ENCODE results near the gene SLC10A1.

The SLC10A1 gene

DNA sequence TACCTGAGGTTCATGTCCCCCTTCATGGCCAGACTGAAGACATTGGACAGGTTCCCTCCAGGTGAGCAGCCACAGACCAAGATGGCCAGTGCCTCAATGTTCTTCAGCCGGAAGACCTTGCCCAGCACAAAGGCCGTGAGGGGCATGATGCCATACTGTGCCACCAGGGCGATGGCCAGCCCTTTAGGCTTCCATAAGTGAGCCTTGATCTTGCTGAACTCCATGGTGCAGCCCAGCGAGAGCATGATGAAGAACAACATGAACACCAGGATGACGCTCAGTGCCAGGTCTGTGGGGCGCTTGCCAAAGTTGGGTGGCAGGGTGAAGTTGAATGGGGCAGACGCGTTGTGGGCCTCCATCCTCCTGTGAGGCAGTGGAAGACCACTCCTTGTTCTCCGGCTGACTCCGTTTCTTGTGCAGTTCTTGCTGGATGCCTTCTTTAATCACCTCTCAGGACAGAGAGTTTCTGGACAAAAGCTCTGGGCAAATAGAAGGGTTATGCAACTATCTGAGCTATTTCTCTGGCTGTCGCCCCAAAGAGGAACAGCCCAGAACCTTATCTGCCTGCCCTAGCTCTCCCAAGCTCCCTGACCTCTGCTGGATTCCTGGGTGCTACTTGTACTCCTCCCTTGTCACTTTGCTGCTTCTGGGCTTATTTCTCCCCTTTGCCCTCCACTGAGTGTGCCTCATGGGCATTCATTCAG is at the start of gene SLC10A1:
SLC10A1 (minus strand) TSS at position 445 of the 704 bp plus-strand sequence; CDS start at position 359, 86 bp downstream.
- H3K4me3 ChIP-seq (ENCODE audit: low read depth, low read length): no peak within 1 kb of the TSS
- TF ChIP-seq, protein P1, sequence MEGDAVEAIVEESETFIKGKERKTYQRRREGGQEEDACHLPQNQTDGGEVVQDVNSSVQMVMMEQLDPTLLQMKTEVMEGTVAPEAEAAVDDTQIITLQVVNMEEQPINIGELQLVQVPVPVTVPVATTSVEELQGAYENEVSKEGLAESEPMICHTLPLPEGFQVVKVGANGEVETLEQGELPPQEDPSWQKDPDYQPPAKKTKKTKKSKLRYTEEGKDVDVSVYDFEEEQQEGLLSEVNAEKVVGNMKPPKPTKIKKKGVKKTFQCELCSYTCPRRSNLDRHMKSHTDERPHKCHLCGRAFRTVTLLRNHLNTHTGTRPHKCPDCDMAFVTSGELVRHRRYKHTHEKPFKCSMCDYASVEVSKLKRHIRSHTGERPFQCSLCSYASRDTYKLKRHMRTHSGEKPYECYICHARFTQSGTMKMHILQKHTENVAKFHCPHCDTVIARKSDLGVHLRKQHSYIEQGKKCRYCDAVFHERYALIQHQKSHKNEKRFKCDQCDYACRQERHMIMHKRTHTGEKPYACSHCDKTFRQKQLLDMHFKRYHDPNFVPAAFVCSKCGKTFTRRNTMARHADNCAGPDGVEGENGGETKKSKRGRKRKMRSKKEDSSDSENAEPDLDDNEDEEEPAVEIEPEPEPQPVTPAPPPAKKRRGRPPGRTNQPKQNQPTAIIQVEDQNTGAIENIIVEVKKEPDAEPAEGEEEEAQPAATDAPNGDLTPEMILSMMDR (IDR thresholded peaks at IDR 0.05; ENCODE audit: low read depth, low read length): no peak

DNA sequence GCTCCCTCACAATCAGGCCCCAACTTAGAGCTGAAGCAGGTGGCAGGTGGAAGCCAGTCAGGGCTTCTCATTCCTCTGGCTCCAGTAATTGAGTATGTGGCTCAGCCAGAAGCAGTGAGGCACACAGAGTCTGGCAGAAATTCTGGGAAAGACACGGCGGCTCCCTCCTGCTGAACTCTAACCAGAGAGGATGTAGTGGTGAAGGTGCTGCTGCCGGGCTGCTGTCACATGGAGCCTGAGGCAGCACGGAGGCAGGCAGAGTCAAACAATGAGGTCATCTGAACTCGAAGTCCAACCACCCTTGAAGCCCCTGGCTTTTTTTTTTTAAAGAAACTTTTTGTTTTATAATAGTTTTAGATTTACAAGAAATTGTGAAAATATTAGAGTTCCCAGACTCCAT is 48.7 kb upstream of the SLC10A1 start:
- TF ChIP-seq, protein P1 (IDR thresholded peaks at IDR 0.05; ENCODE audit: low read depth, low read length): no peak
- no peak overlapping the region for H3K4me3 ChIP-seq (ENCODE audit: low read depth, low read length)

- H3K4me3 ChIP-seq (ENCODE audit: low read depth, low read length): no peak overlapping the region
- TF ChIP-seq, protein P1 (IDR thresholded peaks at IDR 0.05; ENCODE audit: low read depth, low read length): no peak
Measured at GRCh38 chr14:69845050-69845581, 48.1 kb upstream of the SLC10A1 start.

DNA sequence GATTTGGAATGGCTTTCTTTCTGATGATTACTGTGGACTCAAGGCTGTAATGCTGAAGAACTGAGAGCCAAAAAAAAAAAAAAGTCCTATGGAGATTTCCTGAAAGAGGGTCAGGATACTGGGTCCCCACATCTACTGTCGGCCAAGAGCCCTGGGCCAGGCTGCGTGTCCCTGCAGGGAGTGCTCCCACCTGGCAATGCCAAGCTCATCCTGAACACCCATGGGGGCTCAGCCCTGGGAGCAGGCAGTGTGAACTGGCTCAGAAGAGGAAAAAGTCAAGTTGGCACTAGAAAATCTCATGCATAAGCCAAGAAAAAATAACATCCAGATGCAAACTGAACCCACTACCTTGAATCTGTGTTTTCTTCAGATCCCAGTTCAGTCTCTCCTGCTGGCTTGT is 47.1 kb upstream of the SLC10A1 start:
- H3K4me3 ChIP-seq (ENCODE audit: low read depth, low read length): no peak overlapping the region
- TF ChIP-seq, protein P1 (IDR thresholded peaks at IDR 0.05; ENCODE audit: low read depth, low read length): no peak

DNA sequence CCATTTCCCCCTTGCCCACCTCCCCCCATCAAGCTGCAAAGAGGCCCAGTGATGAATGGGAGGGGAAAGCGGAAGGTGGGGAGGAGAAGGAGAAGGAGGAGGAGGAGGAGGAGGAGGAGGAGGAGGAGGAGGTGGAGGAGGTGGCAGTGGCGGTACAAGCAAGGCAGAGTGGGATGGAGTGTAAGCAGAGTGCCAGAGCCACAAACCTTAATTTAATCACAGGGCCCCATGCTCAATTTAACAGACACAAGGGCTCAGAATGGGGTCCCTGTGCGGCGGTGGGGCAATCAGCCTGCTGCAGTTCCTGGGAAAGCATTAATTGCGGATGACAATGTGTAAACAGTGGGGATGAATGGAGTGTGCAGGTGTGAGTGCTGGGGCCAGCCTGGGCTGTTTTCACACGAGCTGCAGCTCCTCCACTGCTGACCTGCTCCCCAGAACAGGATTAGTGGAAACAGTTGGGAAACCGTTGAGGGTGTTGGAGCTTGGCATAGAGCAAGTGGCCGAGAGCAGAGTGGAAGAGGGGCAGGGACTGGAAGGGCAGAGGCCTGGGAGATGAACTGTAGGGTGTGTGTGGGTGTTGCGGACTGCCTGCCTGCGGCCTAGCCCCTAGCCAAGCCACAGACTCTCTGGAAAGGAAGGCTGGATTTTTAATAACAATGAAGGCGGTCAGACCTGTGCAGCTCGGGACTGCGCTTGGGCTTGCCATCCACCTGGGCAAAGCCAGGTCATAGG is 45.8 kb upstream of the SLC10A1 start:
- no peak overlapping the region for H3K4me3 ChIP-seq (ENCODE audit: low read depth, low read length)
- TF ChIP-seq, protein P1 (IDR thresholded peaks at IDR 0.05; ENCODE audit: low read depth, low read length): no peak

DNA sequence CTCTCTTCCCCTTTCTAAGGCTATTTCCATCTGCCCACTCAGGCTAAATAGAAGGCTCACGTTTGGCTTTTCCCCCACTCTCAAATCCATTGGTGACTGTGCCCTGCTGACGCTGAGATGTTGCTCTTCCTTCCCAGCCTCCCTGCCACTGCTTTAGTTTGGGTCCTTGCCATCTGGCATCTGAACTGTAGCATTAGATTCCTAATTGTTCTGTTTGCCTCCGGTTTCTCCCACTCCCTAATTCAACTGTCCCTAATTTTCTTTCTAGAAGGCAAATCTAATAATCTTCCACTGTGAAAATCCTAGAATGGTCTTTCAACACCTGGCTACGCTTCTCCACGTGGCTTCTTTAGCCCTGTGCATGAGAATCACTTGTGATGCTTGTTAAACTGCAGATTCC is 44.6 kb upstream of the SLC10A1 start:
- H3K4me3 ChIP-seq (ENCODE audit: low read depth, low read length): no peak overlapping the region
- TF ChIP-seq, protein P1 (IDR thresholded peaks at IDR 0.05; ENCODE audit: low read depth, low read length): no peak

- H3K4me3 ChIP-seq (ENCODE audit: low read depth, low read length): no peak overlapping the region
- TF ChIP-seq, protein P1 (IDR thresholded peaks at IDR 0.05; ENCODE audit: low read depth, low read length): no peak
Measured at GRCh38 chr14:69839661-69840060, 42.6 kb upstream of the SLC10A1 start.

Measured in WI38 (cell line).